ENCODE results near the gene PHRF1. TPM values are rescaled to one million over a fixed set of nuclear protein-coding genes. Genes with fewer than 3 reads are reported as not detected.
A peak's percentile ranks its signal among the peaks of the same experiment; 100 is the strongest.

The PHRF1 gene
- total RNA-seq, 1 experiment from 2014 or later = 24.3 TPM

DNA sequence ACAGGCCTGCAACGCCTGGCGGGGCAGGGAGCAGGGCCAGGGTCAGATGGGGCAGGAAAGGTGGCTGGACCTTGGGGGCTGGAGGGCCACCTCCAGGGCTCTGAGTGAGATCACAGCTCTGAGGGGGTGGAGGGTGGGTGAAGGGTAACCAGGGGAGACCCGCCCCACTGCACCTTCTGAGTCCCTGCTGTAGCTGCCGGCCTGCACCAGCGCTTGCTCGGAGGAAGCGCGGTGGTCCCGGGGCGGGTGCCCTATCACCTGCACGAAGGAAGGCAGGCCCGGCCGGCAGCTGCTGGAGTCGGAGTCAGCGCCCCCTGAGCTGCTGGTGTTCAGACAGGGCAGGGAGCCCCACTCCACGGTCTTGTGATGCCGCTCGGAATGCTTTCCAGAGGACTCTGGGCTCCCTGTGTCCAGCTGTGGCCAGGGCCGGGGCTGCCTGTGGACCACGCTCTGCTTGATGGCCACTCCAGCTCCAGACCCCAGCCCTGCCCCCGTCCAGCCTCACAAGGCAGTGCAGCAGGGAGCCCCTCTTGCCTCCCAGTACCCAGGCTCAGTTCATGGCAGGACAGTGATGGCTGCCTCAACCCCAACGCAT is 19.5 kb upstream of the PHRF1 start:
- DNase-seq (ENCODE audit: low read depth) = no peak

DNA sequence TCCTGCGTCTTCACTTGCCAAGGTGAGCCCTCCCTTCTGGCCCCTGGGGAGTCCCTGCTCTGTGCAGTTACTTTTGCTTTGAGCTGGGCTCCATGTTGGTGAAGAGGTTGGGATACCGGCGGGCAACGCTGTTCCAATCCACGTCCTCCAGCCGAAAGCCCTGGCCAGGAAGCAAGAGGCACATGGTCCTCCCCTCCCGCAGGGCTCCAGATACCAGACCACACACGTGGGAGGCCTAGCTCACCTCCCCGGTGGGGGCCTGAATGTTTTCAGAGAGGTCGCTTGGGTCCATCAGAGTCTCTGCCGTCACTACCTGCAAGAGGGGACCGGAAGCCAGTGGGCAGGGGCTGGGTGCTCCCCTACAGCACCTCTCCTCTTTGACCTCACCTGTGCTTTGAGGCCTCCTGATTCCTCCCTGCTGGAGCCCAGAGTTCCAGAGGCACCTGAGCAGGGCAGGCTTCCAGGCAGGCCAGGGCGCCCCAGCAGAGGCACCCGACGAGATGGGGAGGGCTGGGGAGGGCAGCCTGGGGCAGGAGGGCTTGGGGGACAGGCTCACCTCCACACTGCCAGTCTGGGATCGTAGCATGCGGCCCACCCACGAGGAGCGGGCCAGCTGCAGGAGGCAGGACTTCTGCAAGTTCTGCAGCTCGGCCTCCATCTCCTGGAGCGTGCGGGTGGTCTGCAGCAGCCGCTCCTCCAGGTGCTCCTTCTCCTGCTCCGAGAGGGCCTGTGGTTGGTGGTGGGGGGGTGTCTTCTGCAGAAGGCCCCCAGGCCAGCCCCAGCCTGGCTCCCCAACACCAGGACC is 18.7 kb upstream of the PHRF1 start:
- no peak for DNase-seq (ENCODE audit: low read depth)

DNA sequence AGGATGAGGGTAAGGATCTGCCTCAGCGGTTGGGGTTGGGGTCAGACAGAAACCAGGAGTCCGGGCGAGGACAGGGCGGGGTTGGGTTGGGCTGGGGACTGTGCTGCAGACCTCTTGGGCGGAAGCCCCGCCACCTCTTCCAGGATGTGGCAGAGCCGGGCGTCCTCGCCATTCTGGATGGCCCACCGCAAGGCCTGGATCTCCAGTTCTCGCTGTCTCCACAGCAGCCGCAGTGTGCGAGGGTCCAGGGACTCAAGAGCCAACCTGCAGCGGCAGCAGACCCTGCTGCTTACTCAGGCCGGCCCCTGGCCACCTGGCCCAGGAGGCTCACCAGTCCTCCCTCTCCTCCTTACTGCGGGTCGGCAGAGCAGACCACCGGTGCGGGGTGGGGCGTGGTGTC is 17.8 kb upstream of the PHRF1 start:
- DNase-seq (ENCODE audit: low read depth) = no peak

DNA sequence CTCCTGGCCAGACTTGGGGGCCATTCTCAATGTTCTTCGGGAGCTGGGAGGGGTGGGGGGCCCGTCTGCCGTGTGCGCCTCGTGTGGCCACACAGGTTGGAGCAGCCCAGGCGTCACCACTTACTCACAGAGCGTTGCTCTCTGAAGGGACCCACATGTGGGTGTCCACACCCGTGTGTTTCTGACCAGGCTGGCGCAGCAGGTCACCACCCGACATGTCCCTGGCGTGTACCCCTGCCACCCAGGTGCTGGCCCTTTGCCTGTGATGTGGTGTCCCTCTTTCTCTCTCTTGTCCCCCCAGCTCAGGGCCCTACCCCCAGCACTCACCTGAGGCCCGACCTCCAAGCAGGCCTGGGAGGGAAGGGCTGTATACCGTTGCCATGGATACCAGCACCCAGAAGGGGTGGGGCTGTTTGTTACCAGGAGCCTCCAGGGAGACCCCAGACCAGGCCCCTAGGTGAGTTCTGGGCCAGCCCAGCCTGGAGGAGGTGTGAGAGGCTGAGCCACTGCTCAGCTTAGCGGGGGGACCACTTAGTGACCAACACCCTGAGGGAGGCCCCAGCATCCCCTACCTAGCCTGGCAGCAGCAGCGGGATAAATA is 17.1 kb upstream of the PHRF1 start:
- no peak for DNase-seq (ENCODE audit: low read depth)

DNA sequence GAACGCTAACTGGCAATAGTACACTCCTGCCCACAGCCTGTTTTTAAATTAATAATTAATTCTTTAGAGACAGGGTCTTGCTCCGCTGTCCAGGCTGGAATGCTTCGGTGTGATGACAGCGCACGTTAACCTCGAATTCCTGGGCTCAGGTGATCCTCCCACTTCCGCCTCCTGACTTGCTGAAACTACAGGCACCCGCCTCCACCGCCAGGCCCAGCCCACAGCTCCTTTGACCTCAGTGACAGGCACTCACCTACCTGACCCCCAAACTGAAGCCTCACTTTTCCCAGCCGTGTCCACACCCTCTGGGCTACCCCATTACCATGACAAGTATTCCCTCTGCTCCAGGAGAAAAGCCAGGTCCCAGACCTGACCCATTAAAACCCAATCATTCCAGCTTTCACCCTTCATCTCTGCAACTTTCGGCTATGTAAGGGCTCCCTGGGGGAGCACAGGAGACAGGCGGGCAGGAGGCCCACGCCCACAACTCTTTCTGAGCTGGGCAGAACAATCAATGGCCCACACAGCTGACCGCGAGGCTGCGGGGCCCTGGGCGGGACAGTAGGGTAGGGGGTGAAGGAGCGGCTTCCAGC is 16.5 kb upstream of the PHRF1 start:
- no peak for DNase-seq (ENCODE audit: low read depth)

DNA sequence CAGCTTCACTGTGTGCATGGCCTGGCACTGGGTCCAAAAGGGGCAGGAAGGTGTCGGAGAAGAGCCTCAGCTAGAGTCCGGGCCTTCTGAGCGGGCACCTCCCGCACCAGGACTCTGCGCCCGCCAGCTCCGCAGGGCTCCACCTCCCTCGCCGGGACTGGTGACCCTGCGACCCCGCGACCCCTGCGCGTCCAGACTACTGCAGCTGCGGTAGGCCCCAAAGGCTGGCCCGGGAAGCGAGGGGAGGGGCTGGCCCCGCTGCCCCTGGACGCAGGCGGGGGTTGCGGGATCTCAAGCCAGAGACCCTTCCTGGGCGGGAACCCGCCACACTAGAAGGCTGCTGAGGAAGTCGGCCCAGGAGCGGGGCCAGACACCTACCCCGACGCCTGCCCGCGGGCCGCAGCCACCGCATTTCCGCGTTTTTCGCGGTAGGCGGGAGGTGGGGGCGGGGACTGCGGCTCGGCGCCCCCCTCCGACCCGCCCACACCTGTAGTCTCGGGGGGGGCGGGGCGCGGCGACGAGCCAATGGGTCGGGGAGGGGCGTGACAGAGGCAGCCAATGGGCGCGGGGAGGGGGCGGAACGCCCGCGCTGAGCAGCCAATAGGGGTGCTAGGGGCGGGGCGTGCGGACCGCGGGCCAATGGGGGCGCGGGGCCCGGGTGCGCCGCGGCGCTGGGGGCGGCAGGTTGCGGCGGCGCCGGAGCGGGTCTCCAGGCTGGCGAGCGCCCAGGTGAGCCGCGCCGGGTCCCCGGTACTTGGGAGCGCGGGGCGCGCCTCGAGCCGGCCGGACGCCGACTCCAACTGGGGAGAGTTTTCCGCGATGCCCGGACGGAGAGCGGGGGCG is 15.7 kb upstream of the PHRF1 start, which contains the start of the genes LMNTD2 and RASSF7:
LMNTD2 (minus strand) TSS at position 434 of the 843 bp plus-strand sequence; CDS start at position 412, 22 bp downstream.
RASSF7 (plus strand) TSS at position 666 of the 843 bp plus-strand sequence. CDS start 799 bp downstream, outside the sequence.
- peak; percentile 76 for DNase-seq (ENCODE audit: low read depth)

DNA sequence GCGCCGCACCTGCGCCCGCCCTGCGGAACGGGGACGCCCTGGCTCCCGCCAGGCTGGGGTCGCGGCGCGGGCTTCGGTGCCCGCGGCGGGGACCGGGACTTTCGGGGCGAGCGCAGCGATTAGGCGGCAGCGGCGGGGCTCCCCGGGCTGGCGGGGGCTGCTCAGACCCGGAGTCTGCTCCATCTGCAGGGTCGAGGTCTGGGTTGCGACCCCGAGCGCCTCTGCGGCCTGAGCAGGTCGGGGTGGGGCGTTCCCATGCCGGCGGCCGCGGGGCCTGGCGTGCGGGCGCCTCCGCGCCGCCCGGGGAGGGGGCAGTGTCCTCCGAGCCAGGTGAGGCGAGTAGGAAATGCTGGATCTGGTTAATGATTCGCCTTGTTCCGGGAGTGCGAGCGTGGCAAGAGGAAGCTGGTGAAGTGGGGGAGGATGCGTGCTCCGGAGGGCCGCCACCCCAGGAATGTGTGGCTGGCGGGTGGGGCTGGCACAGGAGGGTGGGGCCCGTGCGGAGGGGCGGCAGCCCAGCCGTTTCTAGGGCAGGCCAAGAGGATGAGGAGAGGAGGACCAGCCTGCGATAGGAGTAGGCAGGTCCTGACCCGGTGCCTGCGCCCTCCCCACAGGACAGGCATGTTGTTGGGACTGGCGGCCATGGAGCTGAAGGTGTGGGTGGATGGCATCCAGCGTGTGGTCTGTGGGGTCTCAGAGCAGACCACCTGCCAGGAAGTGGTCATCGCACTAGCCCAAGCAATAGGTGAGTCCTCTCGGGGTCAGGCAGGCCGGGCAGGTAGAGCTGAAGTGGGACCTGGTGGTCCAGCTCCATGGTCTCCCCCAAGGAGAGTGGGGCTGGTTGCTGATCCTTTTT is 14.9 kb upstream of the PHRF1 start:
- peak; percentile 72 for DNase-seq (ENCODE audit: low read depth)

DNA sequence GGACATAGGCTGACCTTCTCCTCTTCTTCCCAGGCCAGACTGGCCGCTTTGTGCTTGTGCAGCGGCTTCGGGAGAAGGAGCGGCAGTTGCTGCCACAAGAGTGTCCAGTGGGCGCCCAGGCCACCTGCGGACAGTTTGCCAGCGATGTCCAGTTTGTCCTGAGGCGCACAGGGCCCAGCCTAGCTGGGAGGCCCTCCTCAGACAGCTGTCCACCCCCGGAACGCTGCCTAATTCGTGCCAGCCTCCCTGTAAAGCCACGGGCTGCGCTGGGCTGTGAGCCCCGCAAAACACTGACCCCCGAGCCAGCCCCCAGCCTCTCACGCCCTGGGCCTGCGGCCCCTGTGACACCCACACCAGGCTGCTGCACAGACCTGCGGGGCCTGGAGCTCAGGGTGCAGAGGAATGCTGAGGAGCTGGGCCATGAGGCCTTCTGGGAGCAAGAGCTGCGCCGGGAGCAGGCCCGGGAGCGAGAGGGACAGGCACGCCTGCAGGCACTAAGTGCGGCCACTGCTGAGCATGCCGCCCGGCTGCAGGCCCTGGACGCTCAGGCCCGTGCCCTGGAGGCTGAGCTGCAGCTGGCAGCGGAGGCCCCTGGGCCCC is 14.1 kb upstream of the PHRF1 start:
- DNase-seq (ENCODE audit: low read depth) = no peak

DNA sequence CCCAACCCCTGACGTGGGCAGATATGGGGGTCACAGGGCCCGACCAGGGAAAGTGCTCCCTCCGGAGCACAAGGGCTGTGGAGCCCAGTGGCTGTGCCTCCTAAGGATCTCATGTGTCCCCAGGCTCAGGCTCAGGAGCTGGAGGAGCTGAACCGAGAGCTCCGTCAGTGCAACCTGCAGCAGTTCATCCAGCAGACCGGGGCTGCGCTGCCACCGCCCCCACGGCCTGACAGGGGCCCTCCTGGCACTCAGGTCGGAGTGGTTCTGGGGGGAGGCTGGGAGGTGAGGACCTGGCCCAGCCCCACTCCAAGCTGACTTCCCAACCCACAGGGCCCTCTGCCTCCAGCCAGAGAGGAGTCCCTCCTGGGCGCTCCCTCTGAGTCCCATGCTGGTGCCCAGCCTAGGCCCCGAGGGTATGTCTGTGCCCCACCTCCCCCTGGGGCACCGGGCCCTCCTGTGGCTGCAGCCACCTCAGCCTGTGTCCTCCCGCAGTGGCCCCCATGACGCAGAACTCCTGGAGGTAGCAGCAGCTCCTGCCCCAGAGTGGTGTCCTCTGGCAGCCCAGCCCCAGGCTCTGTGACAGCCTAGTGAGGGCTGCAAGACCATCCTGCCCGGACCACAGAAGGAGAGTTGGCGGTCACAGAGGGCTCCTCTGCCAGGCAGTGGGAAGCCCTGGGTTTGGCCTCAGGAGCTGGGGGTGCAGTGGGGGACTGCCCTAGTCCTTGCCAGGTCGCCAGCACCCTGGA is 13.0 kb upstream of the PHRF1 start:
- no peak for DNase-seq (ENCODE audit: low read depth)

DNA sequence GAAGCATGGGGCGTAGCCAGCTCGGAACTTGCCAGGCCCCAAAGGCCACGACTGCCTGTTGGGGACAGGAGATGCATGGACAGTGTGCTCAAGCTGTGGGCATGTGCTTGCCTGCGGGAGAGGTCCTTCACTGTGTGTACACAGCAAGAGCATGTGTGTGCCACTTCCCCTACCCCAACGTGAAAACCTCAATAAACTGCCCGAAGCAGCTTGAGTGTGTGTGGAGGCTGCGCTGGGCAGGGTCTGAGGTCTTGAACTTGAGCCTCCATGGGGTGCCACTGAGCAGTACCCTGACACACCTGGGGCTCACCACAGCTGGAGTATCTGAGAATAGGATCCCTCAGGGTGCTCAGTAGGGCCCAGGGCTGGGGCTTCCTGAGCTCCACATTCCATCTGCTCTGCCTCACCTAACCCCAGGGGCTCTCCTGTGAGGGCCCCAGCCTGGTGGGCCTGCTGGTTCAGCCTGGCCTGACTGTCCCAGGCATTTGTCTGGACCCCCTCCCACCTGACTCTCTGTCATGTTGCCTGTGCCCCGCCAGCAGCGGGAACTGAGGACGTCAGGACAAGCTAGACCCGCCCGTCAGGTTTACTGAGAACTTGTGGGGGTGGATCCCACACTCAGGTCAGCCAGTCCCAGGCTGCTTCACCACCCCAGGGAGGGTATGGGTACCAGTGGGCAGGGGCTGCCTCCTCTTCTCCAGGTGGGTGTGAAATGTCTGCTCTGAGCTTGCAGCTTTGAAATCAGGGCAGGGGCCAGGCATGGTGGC is 12.3 kb upstream of the PHRF1 start:
- no peak for DNase-seq (ENCODE audit: low read depth)

DNA sequence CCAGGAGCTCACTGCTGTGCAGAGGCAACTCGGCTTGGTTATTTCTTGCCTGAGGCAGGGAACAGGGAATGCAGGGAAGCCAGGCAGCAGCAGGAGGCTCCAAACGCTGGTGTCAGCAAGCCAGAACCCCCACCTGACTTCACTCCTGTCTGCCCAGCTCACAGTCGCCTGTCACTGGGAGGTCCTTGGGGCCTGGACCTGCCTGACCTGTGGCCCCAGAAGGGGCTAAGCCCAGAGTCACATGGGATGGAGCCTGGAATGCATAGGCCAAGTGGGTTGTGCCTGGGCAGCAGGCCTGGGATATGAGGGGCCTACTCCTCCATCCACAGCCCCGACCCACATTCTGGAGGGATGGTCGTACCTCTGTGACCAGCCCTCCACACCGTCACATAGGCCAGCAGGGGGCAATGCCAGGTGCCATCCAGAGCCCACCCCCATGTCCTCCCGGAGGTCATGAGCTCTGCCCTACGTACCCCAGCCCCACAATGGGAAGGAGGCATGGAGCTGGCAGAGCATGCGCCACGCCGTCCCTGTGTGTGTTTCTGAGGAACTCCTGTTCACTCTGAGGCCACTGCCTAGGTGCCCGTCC is 10.3 kb upstream of the PHRF1 start:
- DNase-seq (ENCODE audit: low read depth) = peak; percentile 67

DNA sequence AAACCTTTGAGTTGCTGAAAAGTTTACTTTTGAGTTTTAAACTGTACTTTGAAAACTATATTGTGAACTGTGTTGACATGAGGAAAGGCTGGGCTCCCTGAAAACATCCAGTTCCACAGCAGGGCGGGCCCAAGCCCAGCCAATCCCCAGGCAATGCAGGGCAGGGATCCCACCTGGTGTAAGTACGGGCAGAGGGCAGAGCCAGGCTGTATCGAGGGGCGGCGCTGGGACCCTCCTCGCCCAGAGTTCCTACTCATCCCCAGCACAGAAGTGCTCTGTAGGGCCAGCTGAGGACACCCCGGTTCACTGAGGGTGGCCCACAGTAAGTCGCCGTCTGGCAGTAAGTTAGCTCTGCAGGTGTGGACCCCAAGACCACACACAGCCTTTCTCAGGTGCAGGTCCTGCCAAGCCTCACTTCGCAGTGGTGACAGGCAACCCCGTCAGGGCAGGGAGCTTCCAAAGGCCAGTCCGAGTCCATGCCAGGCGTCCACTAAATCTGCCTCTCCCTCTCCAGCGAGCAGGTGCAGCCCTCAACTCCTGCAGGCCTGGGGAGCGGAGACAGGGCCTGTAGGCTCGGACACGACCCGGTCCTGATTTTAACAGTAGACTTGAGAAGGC is 9.2 kb upstream of the PHRF1 start:
- no peak for DNase-seq (ENCODE audit: low read depth)

DNA sequence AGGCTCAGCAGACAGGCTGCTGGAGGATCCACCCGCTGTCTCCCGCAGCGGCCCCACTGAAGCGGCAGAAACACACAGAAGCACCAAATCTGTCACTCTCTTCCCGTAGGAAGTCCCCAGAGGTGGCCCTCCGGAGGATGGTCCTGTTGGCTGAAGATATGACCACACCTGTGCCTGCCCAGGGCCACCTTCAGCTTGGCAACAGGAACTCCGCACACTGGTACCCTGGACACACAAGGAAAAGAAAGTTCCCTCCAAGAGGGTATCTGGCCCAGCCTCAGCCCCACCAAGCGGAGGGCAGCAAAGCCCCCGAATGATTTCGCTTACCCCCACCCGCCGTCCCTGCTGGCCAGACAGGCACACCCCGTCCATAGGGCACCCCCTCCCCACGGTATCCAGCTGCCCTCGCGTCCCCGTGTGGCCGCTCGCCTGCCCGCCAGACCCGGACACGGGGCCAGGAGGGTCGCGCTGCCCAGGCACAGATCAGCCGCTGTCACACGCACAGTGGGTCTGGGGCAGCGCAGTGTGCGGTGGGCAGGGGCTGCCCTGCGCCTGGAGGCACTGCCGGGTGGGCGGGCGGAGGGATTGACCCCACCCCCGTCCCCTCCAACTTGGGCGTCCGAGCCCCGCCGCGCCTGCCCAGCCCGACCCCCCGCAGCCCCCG is 8.5 kb upstream of the PHRF1 start:
- DNase-seq (ENCODE audit: low read depth) = no peak

DNA sequence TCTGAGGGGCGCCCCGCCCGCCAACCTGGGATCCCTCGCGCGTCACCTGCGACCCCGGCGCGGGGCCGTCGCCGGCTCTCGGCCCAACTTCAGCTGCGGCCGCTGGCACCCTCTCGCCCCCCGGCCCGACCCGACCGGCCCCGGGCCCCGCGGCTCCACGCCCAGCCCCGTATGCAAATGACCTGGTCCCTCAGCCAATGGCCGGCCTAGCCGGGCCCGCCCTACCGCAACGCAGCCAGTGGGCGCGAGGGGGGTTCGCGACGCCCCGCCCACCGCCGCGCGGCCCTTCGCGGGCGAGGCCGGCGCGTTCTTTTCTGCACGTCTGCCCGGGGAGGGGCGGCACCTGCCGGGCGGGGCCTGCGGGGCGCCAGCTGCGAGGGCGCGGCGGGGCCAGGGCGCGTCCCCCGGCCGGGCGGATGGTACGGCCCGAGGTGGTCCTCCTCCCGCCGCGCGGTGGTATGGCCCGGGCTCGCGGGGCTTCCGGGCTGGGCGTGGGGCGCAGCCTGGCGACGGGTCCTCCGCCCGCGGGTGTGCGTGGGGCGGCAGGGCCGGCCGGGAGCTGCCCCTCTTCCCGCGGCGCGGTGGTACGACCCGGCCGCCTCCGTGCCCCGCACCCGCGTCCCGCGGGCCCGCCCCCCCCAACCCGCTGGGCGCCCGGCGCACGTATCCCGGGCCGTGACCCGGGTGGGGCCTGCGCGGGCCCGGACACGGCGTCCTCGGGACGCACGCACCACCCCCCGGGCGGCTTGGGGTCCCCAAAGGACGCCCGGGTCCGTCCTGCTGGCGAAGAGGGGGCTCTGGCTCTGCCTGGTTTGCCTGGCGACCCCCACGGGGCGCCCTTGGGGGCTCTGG is 7.7 kb upstream of the PHRF1 start:
- DNase-seq (ENCODE audit: low read depth) = peak; percentile 93

DNA sequence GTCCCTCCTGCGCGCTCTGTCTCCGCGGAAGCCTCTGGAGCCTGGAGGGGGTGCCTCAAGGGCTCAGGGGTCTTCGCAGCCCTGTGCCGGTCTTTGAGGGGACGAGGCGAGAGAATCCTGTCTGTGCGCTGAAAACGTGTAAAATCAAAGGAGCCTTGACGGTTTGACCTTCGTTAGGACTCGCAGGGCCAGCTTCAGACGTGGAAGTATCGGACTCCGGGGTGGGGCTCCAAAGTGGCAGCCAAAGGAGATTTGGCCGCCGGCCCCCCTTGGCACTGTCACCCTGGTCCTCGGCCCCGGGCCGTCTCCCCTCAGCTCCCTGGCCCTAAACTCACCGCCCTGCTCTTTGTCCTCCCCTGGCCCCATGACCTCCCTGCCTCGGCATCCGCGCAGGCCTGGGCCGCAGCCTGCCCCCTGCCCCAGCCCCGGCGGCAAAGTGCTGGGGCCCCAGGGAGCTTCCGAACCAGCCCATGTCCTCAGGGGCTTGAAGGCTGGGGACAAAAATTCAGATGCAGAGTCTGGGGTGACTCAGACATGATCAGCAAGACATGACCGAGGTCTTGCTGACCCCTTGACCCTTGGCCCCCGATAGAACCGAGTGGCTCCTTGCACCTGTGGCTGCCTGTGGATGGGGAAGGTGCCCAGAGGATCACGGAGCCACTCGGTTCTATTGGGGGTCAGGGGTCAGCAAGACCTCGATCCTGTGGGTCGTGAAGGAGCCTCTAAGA is 6.9 kb upstream of the PHRF1 start:
- DNase-seq (ENCODE audit: low read depth) = no peak

DNA sequence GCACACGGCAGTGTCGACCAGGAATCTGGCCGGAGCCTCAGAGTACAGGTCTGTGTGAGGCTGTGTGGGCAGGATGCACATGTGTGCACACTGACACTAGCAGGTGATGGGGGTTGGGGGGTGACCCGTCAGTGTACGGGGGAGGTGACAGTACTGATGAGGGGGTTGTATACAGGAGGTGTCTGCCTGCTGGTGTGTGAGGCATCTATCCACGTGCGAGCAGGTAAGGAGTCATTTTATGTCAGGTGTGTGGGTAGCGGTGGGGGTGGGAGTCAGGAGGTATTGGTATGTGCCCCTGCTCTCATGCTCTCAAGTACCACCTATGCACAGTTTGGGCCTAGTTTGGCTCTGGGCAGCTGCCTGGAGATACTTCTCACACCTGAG is 4.5 kb upstream of the PHRF1 start:
- DNase-seq (ENCODE audit: low read depth) = no peak

Measured in M059J (cell line).